COLO829 (cell line): ENCODE results near the gene TBC1D2B.
"Not testable (repeated sequence)": the region's sequence is repeated elsewhere in the genome, so short reads cannot be mapped to it uniquely, and the experiment has no call there.

Experiments
- DNase-seq: peaks from one replicate; pipeline ENCODE4 v3.0.0; 2012; ENCODE audit warnings: low spot score

TBC1D2B gene

GRCh38 chr15:78002996-78003395 lies 74.5 kb downstream of the TBC1D2B start:
- DNase-seq, result no peak

GRCh38 chr15:78001656-78002055 lies 75.9 kb downstream of the TBC1D2B start:
- DNase-seq, result no peak

- DNase-seq, result no peak
Observed at GRCh38 chr15:78000927-78001249, 76.6 kb downstream of the TBC1D2B start.

- peak; percentile 41 for DNase-seq
Observed at GRCh38 chr15:78000091-78000926, 77.2 kb downstream of the TBC1D2B start.

- no peak for DNase-seq
Observed at GRCh38 chr15:77999486-77999885, 78.0 kb downstream of the TBC1D2B start.

- no peak for DNase-seq
Observed at GRCh38 chr15:77998592-77998991, 78.9 kb downstream of the TBC1D2B start.

GRCh38 chr15:77997761-77998554 lies 79.6 kb downstream of the TBC1D2B start:
- DNase-seq, result not testable (repeated sequence)

GRCh38 chr15:77997221-77997620 lies 80.3 kb downstream of the TBC1D2B start:
- not testable (repeated sequence) for DNase-seq

- DNase-seq, result not testable (repeated sequence)
Observed at GRCh38 chr15:77996713-77997171, 80.8 kb downstream of the TBC1D2B start.

GRCh38 chr15:77996226-77996625 lies 81.3 kb downstream of the TBC1D2B start:
- DNase-seq, result not testable (repeated sequence)

GRCh38 chr15:77995537-77995918 lies 82.0 kb downstream of the TBC1D2B start:
- not testable (repeated sequence) for DNase-seq

GRCh38 chr15:77994893-77995536 lies 82.5 kb downstream of the TBC1D2B start:
- DNase-seq, result not testable (repeated sequence)

GRCh38 chr15:77993970-77994693 lies 83.4 kb downstream of the TBC1D2B start:
- peak; percentile 47 for DNase-seq

- DNase-seq, result no peak
Observed at GRCh38 chr15:77993374-77993911, 84.1 kb downstream of the TBC1D2B start.

- DNase-seq, result no peak
Observed at GRCh38 chr15:77992356-77993222, 84.9 kb downstream of the TBC1D2B start.

- not testable (repeated sequence) for DNase-seq
Observed at GRCh38 chr15:77991658-77992201, 85.8 kb downstream of the TBC1D2B start.

- DNase-seq, result no peak
Observed at GRCh38 chr15:77991029-77991406, 86.5 kb downstream of the TBC1D2B start.

GRCh38 chr15:77989296-77990143 lies 88.0 kb downstream of the TBC1D2B start:
- no peak for DNase-seq
